H9 (cell line): ENCODE measurements around the gene BARX1. TPM values are rescaled to one million over a fixed set of nuclear protein-coding genes. Genes with fewer than 3 reads are reported as not detected.
A peak's percentile ranks its signal among the peaks of the same experiment; 100 is the strongest.

Experiments used
- DNase-seq: peaks from one replicate; pipeline ENCODE4 v3.0.0-alpha.2; 2017
- H2AFZ ChIP-seq: one replicate; pipeline ENCODE4 v1.6.1; 2013; ENCODE audit warnings: mild to moderate bottlenecking, low read length, control low read depth, moderate library complexity
- H2AK5ac ChIP-seq: 2 replicates; pipeline ENCODE4 v1.6.1; 2013; ENCODE audit warnings: low read length, control low read depth, mixed read lengths; ENCODE audit not compliant: insufficient read length
- H2BK120ac ChIP-seq: one replicate; pipeline ENCODE4 v1.6.1; 2013; ENCODE audit warnings: low read depth, mild to moderate bottlenecking, low read length, control low read depth, inconsistent platforms; ENCODE audit not compliant: poor library complexity, severe bottlenecking
- H2BK12ac ChIP-seq: 2 replicates; pipeline ENCODE4 v1.6.1; 2013; ENCODE audit warnings: low read length, control low read depth, mixed read lengths, low read depth; ENCODE audit not compliant: insufficient read length
- H2BK15ac ChIP-seq: 2 replicates; pipeline ENCODE4 v1.6.1; 2013; ENCODE audit warnings: low read depth, low read length, control low read depth
- H2BK20ac ChIP-seq: one replicate; pipeline ENCODE4 v1.6.1; 2013; ENCODE audit warnings: low read depth, mild to moderate bottlenecking, low read length, control low read depth, inconsistent platforms; ENCODE audit not compliant: poor library complexity, severe bottlenecking
- H2BK5ac ChIP-seq: 2 replicates; pipeline ENCODE4 v1.6.1; 2013; ENCODE audit warnings: low read length, control low read depth, mixed read lengths; ENCODE audit not compliant: insufficient read length
- H3K14ac ChIP-seq: 2 replicates; pipeline ENCODE4 v1.6.1; 2013; ENCODE audit warnings: low read length, control low read depth; ENCODE audit not compliant: insufficient read depth
- H3K18ac ChIP-seq: 2 replicates; pipeline ENCODE4 v1.6.1; 2013; ENCODE audit warnings: low read depth, mild to moderate bottlenecking, mixed read lengths, low read length, control low read depth; ENCODE audit not compliant: insufficient read length
- H3K23ac ChIP-seq: 2 replicates; pipeline ENCODE4 v1.6.1; 2013; ENCODE audit warnings: low read length, control low read depth, mixed read lengths, low read depth; ENCODE audit not compliant: insufficient read length
- H3K23me2 ChIP-seq: 2 replicates; pipeline ENCODE4 v1.6.1; 2013; ENCODE audit warnings: low read depth, mild to moderate bottlenecking, mixed read lengths, low read length, control low read depth; ENCODE audit not compliant: insufficient read length, poor library complexity, severe bottlenecking
- H3K27ac ChIP-seq: 2 replicates; pipeline ENCODE4 v1.5.1; 2013; ENCODE audit warnings: low read length, control low read depth, mixed read lengths, low read depth; ENCODE audit not compliant: insufficient read length
- H3K27me3 ChIP-seq: 2 replicates; pipeline ENCODE4 v1.6.1; 2013; ENCODE audit warnings: low read length, control low read depth, inconsistent platforms; ENCODE audit not compliant: insufficient read depth
- H3K4ac ChIP-seq: 2 replicates; pipeline ENCODE4 v1.6.1; 2013; ENCODE audit warnings: low read depth, mild to moderate bottlenecking, control low read depth, inconsistent platforms, low read length, moderate library complexity
- H3K4me1 ChIP-seq: 2 replicates; pipeline ENCODE4 v1.6.1; 2013; ENCODE audit warnings: low read length, control low read depth, inconsistent platforms; ENCODE audit not compliant: insufficient read depth
- H3K4me2 ChIP-seq: 2 replicates; pipeline ENCODE4 v1.6.1; 2013; ENCODE audit warnings: low read length, control low read depth, mixed read lengths; ENCODE audit not compliant: insufficient read length, insufficient read depth
- H3K56ac ChIP-seq: 2 replicates; pipeline ENCODE4 v1.6.1; 2013; ENCODE audit warnings: low read depth, mild to moderate bottlenecking, mixed read lengths, low read length, control low read depth; ENCODE audit not compliant: insufficient read length
- H3K79me1 ChIP-seq: 2 replicates; pipeline ENCODE4 v1.6.1; 2013; ENCODE audit warnings: low read depth, mild to moderate bottlenecking, moderate library complexity, low read length, control low read depth, inconsistent platforms; ENCODE audit not compliant: insufficient read depth, poor library complexity, severe bottlenecking
- H3K79me2 ChIP-seq: 2 replicates; pipeline ENCODE4 v1.6.1; 2013; ENCODE audit warnings: low read length, control low read depth, inconsistent platforms; ENCODE audit not compliant: insufficient read depth
- H3K9ac ChIP-seq: 2 replicates; pipeline ENCODE4 v1.6.1; 2013; ENCODE audit warnings: low read length, control low read depth, mixed read lengths; ENCODE audit not compliant: insufficient read length; ENCODE audit errors: extremely low read depth
- H3K9me3 ChIP-seq: one replicate; pipeline ENCODE4 v1.6.1; 2013; ENCODE audit warnings: low read depth, low read length, inconsistent platforms; ENCODE audit not compliant: control insufficient read depth
- H3T11ph ChIP-seq: one replicate; pipeline ENCODE4 v1.6.1; 2013; ENCODE audit warnings: mild to moderate bottlenecking, low read length, control low read depth, inconsistent platforms
- H4K20me1 ChIP-seq: one replicate; pipeline ENCODE4 v1.6.1; 2013; ENCODE audit not compliant: control insufficient read depth, insufficient read length, insufficient read depth
- H4K5ac ChIP-seq: 2 replicates; pipeline ENCODE4 v1.6.1; 2013; ENCODE audit warnings: low read depth, mild to moderate bottlenecking, mixed read lengths, low read length, control low read depth; ENCODE audit not compliant: insufficient read length
- H4K8ac ChIP-seq: replicated peaks from 2 replicates; pipeline ENCODE4 v1.6.1; 2013; ENCODE audit warnings: low read length, control low read depth, mixed read lengths, low read depth; ENCODE audit not compliant: insufficient read length
- H4K91ac ChIP-seq: 2 replicates; pipeline ENCODE4 v1.6.1; 2013; ENCODE audit warnings: low read depth, mild to moderate bottlenecking, moderate library complexity, mixed read lengths, low read length, control low read depth; ENCODE audit not compliant: insufficient read length
- H3K27ac Mint-ChIP-seq, 3 experiments: 2 replicates in 2 of 3; 3 replicates in 1 of 3; pipeline ENCODE4 v1.8.0; 2020 to 2021; ENCODE audit warnings: mixed read lengths in 3 of 3, mild to moderate bottlenecking in 1 of 3, moderate library complexity in 1 of 3
- H3K27me3 Mint-ChIP-seq: 2 replicates; pipeline ENCODE4 v1.8.0; 2021; ENCODE audit warnings: low read depth, mild to moderate bottlenecking, moderate library complexity, mixed read lengths
- H3K36me3 Mint-ChIP-seq, 3 experiments: 2 replicates in 2 of 3; 3 replicates in 1 of 3; pipeline ENCODE4 v1.8.0; 2020 to 2021; ENCODE audit warnings: low read depth in 3 of 3, mixed read lengths in 3 of 3; ENCODE audit not compliant: insufficient read depth in 1 of 3
- H3K4me1 Mint-ChIP-seq, 2 experiments: 2 replicates each; pipeline ENCODE4 v1.8.0; 2020; ENCODE audit warnings: mixed read lengths in 2 of 2
- H3K4me3 Mint-ChIP-seq, 2 experiments: 2 replicates in 1 of 2; 3 replicates in 1 of 2; pipeline ENCODE4 v1.8.0; 2020 to 2021; ENCODE audit warnings: mild to moderate bottlenecking in 2 of 2, mixed read lengths in 2 of 2, moderate library complexity in 1 of 2
- H3K9me3 Mint-ChIP-seq, 2 experiments: 2 replicates in 1 of 2; 3 replicates in 1 of 2; pipeline ENCODE4 v1.8.0; 2020; ENCODE audit warnings: mild to moderate bottlenecking in 2 of 2, mixed read lengths in 2 of 2, moderate library complexity in 1 of 2
- WGBS: extraction: QIAGEN DNeasy Blood & Tissue Kit; methylation state at CpG from one replicate; pipeline ENCODE4 v1.1.7; 2013; ENCODE audit warnings: missing lambda C conversion rate, low lambda C conversion rate, mixed read lengths; ENCODE audit not compliant: insufficient read length; ENCODE audit errors: extremely low coverage; 5-methylcytosine and 5-hydroxymethylcytosine counted together
- total RNA-seq: library from RNA; stranded (reverse); gene quantifications from 2 replicates; pipeline ENCODE4 v1.2.1, GENCODE V29; 2021
- TF ChIP-seq, protein P1 (sequence below): fragments of 200-600 bp; sonication (generic); conservative IDR thresholded peaks from 3 replicates; pipeline ENCODE4 v1.8.0; 2021; ENCODE audit warnings: antibody characterized with exemption, mild to moderate bottlenecking

BARX1 gene
- total RNA-seq, 1 experiment from 2014 or later = 1.2 TPM

DNA sequence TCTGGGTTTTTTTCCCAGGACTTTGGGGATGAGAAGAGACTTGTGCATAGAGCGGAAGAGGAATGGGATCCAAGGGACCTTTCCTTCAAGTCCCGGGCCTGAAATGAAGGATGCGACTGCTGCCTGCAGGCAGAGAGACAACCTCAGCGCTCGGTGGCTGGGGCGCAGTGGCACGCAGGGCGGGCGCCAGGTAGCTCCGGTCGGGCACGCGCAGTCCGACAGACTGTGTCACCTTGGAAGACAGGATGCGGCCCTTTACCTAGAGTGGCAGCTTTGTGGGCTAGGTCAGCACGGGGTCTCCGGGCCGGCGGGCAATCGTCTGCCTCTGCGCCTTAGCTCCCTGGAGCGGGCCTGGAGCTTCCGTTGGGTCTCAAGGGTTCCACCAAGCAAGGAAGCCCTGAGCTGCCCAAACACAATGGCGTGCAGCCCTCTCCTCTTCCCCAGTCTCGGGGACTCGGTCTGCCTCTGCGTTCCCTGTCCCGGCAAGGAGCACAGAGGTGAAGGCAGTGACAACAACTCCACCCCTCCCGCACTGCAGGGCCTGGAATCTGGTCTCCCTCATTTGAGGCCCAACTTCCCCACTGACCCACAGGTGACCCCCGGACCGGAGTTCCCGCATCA, 6.0 kb downstream of the BARX1 start:
- H3K36me3 Mint-ChIP-seq = 0 out of 7 replicates have a peak, but pooled peaks cover 0 to 4% (median 0%) of the 10 kb centered on the region in 3 experiments
- H4K20me1 ChIP-seq = no peaks in the 10 kb centered on the region
- H3K4me1 ChIP-seq = peaks cover 3% of the 10 kb centered on the region; the same call in 1 of the 2 replicates
- H2BK20ac ChIP-seq = no peak overlapping the region
- TF ChIP-seq, protein P1, sequence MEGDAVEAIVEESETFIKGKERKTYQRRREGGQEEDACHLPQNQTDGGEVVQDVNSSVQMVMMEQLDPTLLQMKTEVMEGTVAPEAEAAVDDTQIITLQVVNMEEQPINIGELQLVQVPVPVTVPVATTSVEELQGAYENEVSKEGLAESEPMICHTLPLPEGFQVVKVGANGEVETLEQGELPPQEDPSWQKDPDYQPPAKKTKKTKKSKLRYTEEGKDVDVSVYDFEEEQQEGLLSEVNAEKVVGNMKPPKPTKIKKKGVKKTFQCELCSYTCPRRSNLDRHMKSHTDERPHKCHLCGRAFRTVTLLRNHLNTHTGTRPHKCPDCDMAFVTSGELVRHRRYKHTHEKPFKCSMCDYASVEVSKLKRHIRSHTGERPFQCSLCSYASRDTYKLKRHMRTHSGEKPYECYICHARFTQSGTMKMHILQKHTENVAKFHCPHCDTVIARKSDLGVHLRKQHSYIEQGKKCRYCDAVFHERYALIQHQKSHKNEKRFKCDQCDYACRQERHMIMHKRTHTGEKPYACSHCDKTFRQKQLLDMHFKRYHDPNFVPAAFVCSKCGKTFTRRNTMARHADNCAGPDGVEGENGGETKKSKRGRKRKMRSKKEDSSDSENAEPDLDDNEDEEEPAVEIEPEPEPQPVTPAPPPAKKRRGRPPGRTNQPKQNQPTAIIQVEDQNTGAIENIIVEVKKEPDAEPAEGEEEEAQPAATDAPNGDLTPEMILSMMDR = no peak
- peaks cover 99% of the 10 kb centered on the region for H3K27me3 Mint-ChIP-seq
- WGBS = no CpG with 5 or more reads among the region's 32 CpGs
- H3T11ph ChIP-seq = no peak overlapping the region
- no peak overlapping the region for H2AK5ac ChIP-seq
- H2BK15ac ChIP-seq = no peak overlapping the region
- peaks cover 4 to 19% of the 10 kb centered on the region in 2 experiments; a peak in 4 of 5 replicates for H3K9me3 Mint-ChIP-seq
- H3K4me2 ChIP-seq = peak overlapping the region; percentile 78
- H2BK5ac ChIP-seq = no peak overlapping the region
- H3K9me3 ChIP-seq = no peaks in the 10 kb centered on the region
- peaks cover 64 to 77% of the 10 kb centered on the region in 2 experiments for H3K4me1 Mint-ChIP-seq
- no peak overlapping the region for H3K27ac ChIP-seq
- no peak overlapping the region for H3K4ac ChIP-seq
- no peak overlapping the region for H3K23ac ChIP-seq
- no peak overlapping the region for H4K91ac ChIP-seq
- no peak overlapping the region for H3K27ac Mint-ChIP-seq
- H3K79me1 ChIP-seq = no peaks in the 10 kb centered on the region
- H3K27me3 ChIP-seq = peaks cover 94% of the 10 kb centered on the region
- H3K23me2 ChIP-seq = peaks cover 22% of the 10 kb centered on the region
- H3K9ac ChIP-seq = no peak overlapping the region
- H2BK120ac ChIP-seq = no peak overlapping the region
- H3K56ac ChIP-seq = no peak overlapping the region
- H3K18ac ChIP-seq = peak overlapping the region; percentile 48
- no peak overlapping the region for H4K8ac ChIP-seq
- no peak overlapping the region for H2AFZ ChIP-seq
- H3K14ac ChIP-seq = no peak overlapping the region
- H3K79me2 ChIP-seq = no peaks in the 10 kb centered on the region
- peak; percentile 64 for DNase-seq
- H2BK12ac ChIP-seq = no peak overlapping the region
- H3K4me3 Mint-ChIP-seq = peak overlapping the region; percentile 61 to 83
- H4K5ac ChIP-seq = no peak overlapping the region
